HepG2 (cell line): Measurements from ENCODE around the gene CABP4.

Source experiments
- ASH2L ChIP-seq: fragments of 300-600, 200-600 bp; sonication (generic); IDR thresholded peaks from 2 replicates; pipeline ENCODE4 v1.7.0; 2017; ENCODE audit warnings: low read depth, mild to moderate bottlenecking, moderate library complexity, mixed read lengths, low read length; ENCODE audit not compliant: insufficient read length
- CTCF ChIP-seq: sonication (generic); formaldehyde crosslinking; IDR thresholded peaks from 2 replicates; pipeline ENCODE4 v1.5.0; 2020; ENCODE audit warnings: mild to moderate bottlenecking, missing genetic modification reagents, moderate library complexity
- POLR2A ChIP-seq, 2 experiments: IDR thresholded peaks; 2 replicates each; pipeline ENCODE4 v1.6.1; 2011; ENCODE audit warnings: low read depth in 2 of 2, low read length in 2 of 2, mild to moderate bottlenecking in 1 of 2, moderate library complexity in 1 of 2; ENCODE audit not compliant: insufficient read depth in 1 of 2
- POLR2AphosphoS5 ChIP-seq: IDR thresholded peaks from 2 replicates; pipeline ENCODE4 v1.6.1; 2012; ENCODE audit warnings: low read depth, low read length
- RERE ChIP-seq: IDR thresholded peaks from 2 replicates; pipeline ENCODE4 v1.6.1; 2016; ENCODE audit warnings: low read depth, missing genetic modification reagents, missing compliant biosample characterization
- REXO4 ChIP-seq: sonication (generic); formaldehyde crosslinking; IDR thresholded peaks from 2 replicates; pipeline ENCODE4 v1.8.0; 2022; ENCODE audit warnings: missing genetic modification reagents, mild to moderate bottlenecking, borderline replicate concordance
- SNAI1 ChIP-seq: sonication (generic); formaldehyde crosslinking; IDR thresholded peaks from 2 replicates; pipeline ENCODE4 v1.5.0; 2020; ENCODE audit warnings: mild to moderate bottlenecking, missing genetic modification reagents, borderline replicate concordance
- TAF15 ChIP-seq: fragments of 200-400 bp; formaldehyde crosslinking; IDR thresholded peaks from one replicate; pipeline ENCODE4 v1.6.1; 2018; ENCODE audit warnings: mild to moderate bottlenecking, low read depth, low read length; ENCODE audit not compliant: poor library complexity, severe bottlenecking
- ZNF280D ChIP-seq: sonication (generic); formaldehyde crosslinking; IDR thresholded peaks from 2 replicates; pipeline ENCODE4 v1.5.1; 2020; ENCODE audit warnings: mild to moderate bottlenecking, missing genetic modification reagents
- ZNF281 ChIP-seq: sonication (generic); formaldehyde crosslinking; IDR thresholded peaks from 2 replicates; pipeline ENCODE4 v1.4.0; 2020; ENCODE audit warnings: missing genetic modification reagents, borderline replicate concordance
- ZNF282 ChIP-seq: fragments of 450-650 bp; IDR thresholded peaks from 2 replicates; pipeline ENCODE4 v1.6.1; 2018; ENCODE audit not compliant: partially characterized antibody
- ZNF382 ChIP-seq: sonication (generic); formaldehyde crosslinking; IDR thresholded peaks from 2 replicates; pipeline ENCODE4 v1.5.0; 2020; ENCODE audit warnings: missing genetic modification reagents, mild to moderate bottlenecking, borderline replicate concordance
- ZNF558 ChIP-seq: sonication (generic); formaldehyde crosslinking; IDR thresholded peaks from 2 replicates; pipeline ENCODE4 v1.9.0; 2022; ENCODE audit warnings: mild to moderate bottlenecking, missing genetic modification reagents, borderline replicate concordance
- ZNF776 ChIP-seq: sonication (generic); formaldehyde crosslinking; IDR thresholded peaks from 2 replicates; pipeline ENCODE4 v1.4.0; 2020; ENCODE audit warnings: mild to moderate bottlenecking, missing genetic modification reagents

- TF ChIP-seq ZNF281 (no peak), POLR2A (IDR thresholded peaks at IDR 0.05; ENCODE audit: insufficient read depth in 1 of 2, low read depth in 2 of 2, low read length in 2 of 2) (no peak), TAF15 (no peak), ZNF280D (CRISPR knock-in tag) (no peak), RERE (CRISPR knock-in tag) (no peak), POLR2AphosphoS5 (no peak), SNAI1 (no peak), CTCF (CRISPR knock-in tag) (no peak), ASH2L (no peak), ZNF558 (no peak), ZNF382 (CRISPR knock-in tag) (no peak), ZNF282 (no peak), REXO4 (CRISPR knock-in tag) (no peak), ZNF776 (no peak)
Observed at GRCh38 chr11:67432655-67433349, 22.4 kb upstream of the CABP4 start.
